Lower lobe of right lung (tissue), 2 donors: Measurements from ENCODE around the gene EHMT1. TPM values are rescaled to one million over a fixed set of nuclear protein-coding genes. Genes with fewer than 3 reads are reported as not detected.

ENCODE experiments used
- ATAC-seq, 2 donors: fragments of 200-7000 bp; cut with Tn5 transposase; one replicate each; pipeline ENCODE4 v1.9.1; 2020 to 2022; ENCODE audit warnings: mild to moderate bottlenecking in 2 of 2, moderate library complexity in 2 of 2
- DNase-seq: peaks from one replicate; pipeline ENCODE4 v3.0.0-alpha.2; 2020
- H3K27ac ChIP-seq: fragments of 200-600 bp; one replicate; pipeline ENCODE4 v1.8.0; 2022
- H3K27me3 ChIP-seq: fragments of 200-600 bp; one replicate; pipeline ENCODE4 v1.8.0; 2022; ENCODE audit warnings: low read depth
- H3K36me3 ChIP-seq: fragments of 200-600 bp; one replicate; pipeline ENCODE4 v1.8.0; 2022; ENCODE audit warnings: mild to moderate bottlenecking
- H3K4me1 ChIP-seq: fragments of 200-600 bp; one replicate; pipeline ENCODE4 v1.8.0; 2022
- H3K4me3 ChIP-seq: fragments of 200-600 bp; one replicate; pipeline ENCODE4 v1.8.0; 2022; ENCODE audit warnings: mild to moderate bottlenecking
- H3K9me3 ChIP-seq: fragments of 200-600 bp; one replicate; pipeline ENCODE4 v1.8.0; 2022
- intact Hi-C: fragments of 100-400 bp; cut with DNase I; formaldehyde crosslinking; loops from one replicate; pipeline ENCODE4 v1.11.0; 2022
- total RNA-seq: library from RNA; stranded (reverse); fragmentation: NEBNext Ultra II Directional; extraction: Animal tissue kit (Norgen Biotek cat#: 25700); gene quantifications from one replicate; pipeline ENCODE4 v1.2.1, GENCODE V29; 2021
- TF ChIP-seq, protein P1 (sequence below): fragments of 200-600 bp; IDR thresholded peaks from one replicate; pipeline ENCODE4 v1.8.0; 2022; ENCODE audit warnings: antibody characterized with exemption, mild to moderate bottlenecking
- donor health status: DM: no; HTN: yes; CAD: no; lungs with severe emphysema.

EHMT1 gene
- total RNA-seq, 1 donor from 2014 or later: 73.5 TPM

- Histone ChIP-seq H3K4me1 (no peaks in the 10 kb centered on the region), H3K27ac (no peak overlapping the region), H3K27me3 (no peaks in the 10 kb centered on the region), H3K4me3 (no peak overlapping the region), H3K9me3 (no peaks in the 10 kb centered on the region), H3K36me3 (peaks cover 70% of the 10 kb centered on the region)
- TF ChIP-seq, protein P1, sequence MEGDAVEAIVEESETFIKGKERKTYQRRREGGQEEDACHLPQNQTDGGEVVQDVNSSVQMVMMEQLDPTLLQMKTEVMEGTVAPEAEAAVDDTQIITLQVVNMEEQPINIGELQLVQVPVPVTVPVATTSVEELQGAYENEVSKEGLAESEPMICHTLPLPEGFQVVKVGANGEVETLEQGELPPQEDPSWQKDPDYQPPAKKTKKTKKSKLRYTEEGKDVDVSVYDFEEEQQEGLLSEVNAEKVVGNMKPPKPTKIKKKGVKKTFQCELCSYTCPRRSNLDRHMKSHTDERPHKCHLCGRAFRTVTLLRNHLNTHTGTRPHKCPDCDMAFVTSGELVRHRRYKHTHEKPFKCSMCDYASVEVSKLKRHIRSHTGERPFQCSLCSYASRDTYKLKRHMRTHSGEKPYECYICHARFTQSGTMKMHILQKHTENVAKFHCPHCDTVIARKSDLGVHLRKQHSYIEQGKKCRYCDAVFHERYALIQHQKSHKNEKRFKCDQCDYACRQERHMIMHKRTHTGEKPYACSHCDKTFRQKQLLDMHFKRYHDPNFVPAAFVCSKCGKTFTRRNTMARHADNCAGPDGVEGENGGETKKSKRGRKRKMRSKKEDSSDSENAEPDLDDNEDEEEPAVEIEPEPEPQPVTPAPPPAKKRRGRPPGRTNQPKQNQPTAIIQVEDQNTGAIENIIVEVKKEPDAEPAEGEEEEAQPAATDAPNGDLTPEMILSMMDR: no peak
- intact Hi-C loops: no loop called here
- DNase-seq (no peak), ATAC-seq (no peak)
Measured at GRCh38 chr9:137750566-137750965, 131.8 kb downstream of the EHMT1 start.

GRCh38 chr9:137751616-137752015 is 132.8 kb downstream of the EHMT1 start:
- DNase-seq (no peak), ATAC-seq (no peak)
- TF ChIP-seq, protein P1: no peak
- Histone ChIP-seq H3K27ac (no peak overlapping the region), H3K36me3 (peaks cover 60% of the 10 kb centered on the region), H3K4me3 (no peak overlapping the region), H3K9me3 (no peaks in the 10 kb centered on the region), H3K4me1 (no peaks in the 10 kb centered on the region), H3K27me3 (no peaks in the 10 kb centered on the region)
- intact Hi-C loops: no loop called here

GRCh38 chr9:137752426-137752825 is 133.6 kb downstream of the EHMT1 start:
- ATAC-seq: no peak
- TF ChIP-seq, protein P1: no peak
- Histone ChIP-seq H3K27ac (no peak overlapping the region), H3K9me3 (no peaks in the 10 kb centered on the region), H3K36me3 (peaks cover 60% of the 10 kb centered on the region), H3K4me3 (no peak overlapping the region), H3K4me1 (no peaks in the 10 kb centered on the region), H3K27me3 (no peaks in the 10 kb centered on the region)
- no peak for DNase-seq
- intact Hi-C loops: no loop called here

GRCh38 chr9:137753192-137753765 is 134.5 kb downstream of the EHMT1 start:
- peaks cover 61% of the 10 kb centered on the region for H3K36me3 ChIP-seq
- no peak for DNase-seq
- no peak for ATAC-seq
- no peaks in the 10 kb centered on the region for H3K4me1 ChIP-seq
- TF ChIP-seq, protein P1: no peak
- H3K27me3 ChIP-seq: no peaks in the 10 kb centered on the region
- no peak overlapping the region for H3K27ac ChIP-seq
- H3K9me3 ChIP-seq: no peaks in the 10 kb centered on the region
- intact Hi-C loops: no loop called here
- no peak overlapping the region for H3K4me3 ChIP-seq

- no peak overlapping the region for H3K27ac ChIP-seq
- ATAC-seq: no peak
- no peak overlapping the region for H3K4me3 ChIP-seq
- peaks cover 80% of the 10 kb centered on the region for H3K36me3 ChIP-seq
- DNase-seq: no peak
- intact Hi-C loops: no loop called here
- no peaks in the 10 kb centered on the region for H3K9me3 ChIP-seq
- TF ChIP-seq, protein P1: no peak
- H3K27me3 ChIP-seq: no peaks in the 10 kb centered on the region
- H3K4me1 ChIP-seq: no peaks in the 10 kb centered on the region
Measured at GRCh38 chr9:137755261-137755927, 136.6 kb downstream of the EHMT1 start.
